Measurements from ENCODE around the gene RPS6KC1.

GRCh38 chr1:213127074-213127473 lies 76.0 kb downstream of the RPS6KC1 start:
- TF ChIP-seq CTCF (IDR thresholded peaks at IDR 0.05) (no peak), POLR2A (IDR thresholded peaks at IDR 0.05) (no peak)

Data from Peyer's patch (tissue), 4 donors.